Myocyte (in vitro differentiated cells): ENCODE measurements around the gene PSMG4. TPM values are rescaled to one million over a fixed set of nuclear protein-coding genes. Genes with fewer than 3 reads are reported as not detected.

Source experiments
- DNase-seq: peaks from one replicate; pipeline ENCODE4 v3.0.0-alpha.2; 2012; ENCODE audit warnings: low read depth
- total RNA-seq: library from RNA; depleted of rRNA; stranded (reverse); fragments of >200 nt; gene quantifications from 2 replicates; pipeline ENCODE4 v1.2.3, GENCODE V29; 2014

Gene PSMG4
- total RNA-seq, 1 donor from 2014 or later: 16.8 TPM

- peak; percentile 45 for DNase-seq
Observed at GRCh38 chr6:3250231-3250675, 8.5 kb upstream of the PSMG4 start.

- peak; percentile 87 for DNase-seq
Observed at GRCh38 chr6:3251462-3252314, 7.1 kb upstream of the PSMG4 start.

GRCh38 chr6:3252369-3252768 is 6.4 kb upstream of the PSMG4 start:
- no peak for DNase-seq

DNA sequence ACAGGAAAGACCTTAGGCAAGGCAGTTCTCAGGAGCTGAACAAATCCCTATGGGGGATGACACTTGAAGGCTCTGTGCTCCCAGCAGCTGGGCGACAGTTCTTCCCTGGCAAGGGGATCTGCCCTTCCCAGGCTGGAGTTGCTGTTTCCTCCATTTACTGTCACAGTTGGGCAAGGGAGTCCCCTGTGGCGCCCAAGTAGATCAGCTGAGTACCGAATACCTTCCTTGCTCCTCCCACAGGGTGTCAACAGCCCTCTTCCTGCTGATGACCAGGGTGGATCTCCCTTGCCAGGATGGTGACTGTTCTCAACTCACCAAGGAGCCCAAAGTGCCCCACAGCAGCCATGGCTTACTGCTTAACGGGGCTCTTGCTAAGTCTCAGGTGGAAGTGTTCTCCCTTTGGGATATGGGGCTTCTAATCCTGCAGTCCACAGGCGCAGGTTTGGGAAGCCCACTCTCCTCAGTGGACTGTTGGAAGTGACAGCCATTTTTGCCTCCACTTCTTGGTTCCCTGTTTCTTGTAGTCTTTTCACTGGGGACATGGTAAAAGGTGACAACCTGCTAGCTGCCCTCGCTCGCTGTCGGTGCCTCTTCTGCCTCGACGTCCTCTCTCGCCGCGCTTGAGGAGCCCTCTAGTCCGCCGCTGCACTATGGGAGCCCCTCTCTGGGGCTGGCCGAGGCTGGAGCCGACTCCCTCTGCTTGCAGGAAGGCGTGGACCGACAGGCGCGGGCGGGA is 5.7 kb upstream of the PSMG4 start:
- DNase-seq: no peak

GRCh38 chr6:3253597-3253961 is 5.2 kb upstream of the PSMG4 start:
- DNase-seq: no peak

GRCh38 chr6:3258201-3258600 is 546 bp upstream of the PSMG4 start:
- no peak for DNase-seq

- peak; percentile 56 for DNase-seq
Observed at GRCh38 chr6:3259491-3259958, 778 bp downstream of the PSMG4 start.

DNA sequence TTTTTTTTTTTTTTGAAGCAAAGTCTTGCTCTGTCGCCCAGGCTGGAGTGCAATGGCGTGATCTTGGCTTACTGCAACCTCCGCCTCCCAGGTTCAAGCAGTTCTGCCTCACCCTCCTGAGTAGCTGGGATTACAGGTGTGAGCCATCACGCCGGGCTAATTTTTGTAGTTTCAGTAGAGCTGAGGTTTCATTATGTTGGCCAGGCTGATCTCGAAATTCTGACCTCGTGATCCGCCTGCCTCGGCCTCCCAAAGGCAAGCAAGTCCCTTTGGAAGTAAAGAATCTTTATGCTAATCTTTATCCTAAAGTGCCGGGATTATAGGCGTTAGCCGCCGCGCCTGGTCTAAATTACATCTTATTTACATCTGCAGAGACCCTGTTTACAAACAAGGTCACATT is 1.5 kb downstream of the PSMG4 start:
- DNase-seq: no peak

DNA sequence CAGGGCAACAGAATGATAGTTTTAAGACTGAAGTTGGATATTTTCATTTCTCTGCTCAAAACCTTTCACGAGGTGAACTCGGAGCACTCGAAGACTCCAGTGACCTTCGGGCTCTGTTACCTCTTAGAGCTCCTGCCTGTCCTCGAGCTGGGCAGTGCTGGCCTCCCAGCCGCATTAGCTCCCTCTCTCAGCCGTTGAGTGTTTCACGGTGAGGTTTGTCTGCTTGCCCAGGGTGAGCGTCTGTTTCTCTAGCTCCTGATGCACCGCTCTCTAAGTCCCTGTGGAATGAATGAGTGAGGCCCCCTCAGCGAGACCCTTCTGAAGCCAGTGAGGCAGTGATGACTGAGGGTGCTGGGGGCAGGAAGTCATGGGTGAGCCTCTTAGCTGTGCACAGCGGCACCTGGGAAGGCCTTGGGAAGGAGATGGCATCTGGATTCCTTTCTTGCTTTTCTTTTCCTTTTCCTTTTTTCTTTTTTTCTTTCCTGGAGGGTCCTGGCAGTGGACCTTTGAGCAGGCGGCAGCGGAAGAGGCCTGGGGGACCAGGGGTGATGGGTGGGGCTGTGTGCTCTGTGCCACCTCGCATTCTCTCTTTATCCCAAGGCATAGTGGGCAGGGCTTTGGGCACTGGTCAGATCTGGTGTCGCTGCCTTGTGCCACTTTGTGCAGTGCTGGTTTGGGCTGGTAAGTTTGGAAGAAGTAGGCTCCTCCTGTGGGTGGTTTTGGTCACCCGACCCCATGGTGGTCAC is 2.2 kb downstream of the PSMG4 start:
- peak; percentile 68 for DNase-seq

DNA sequence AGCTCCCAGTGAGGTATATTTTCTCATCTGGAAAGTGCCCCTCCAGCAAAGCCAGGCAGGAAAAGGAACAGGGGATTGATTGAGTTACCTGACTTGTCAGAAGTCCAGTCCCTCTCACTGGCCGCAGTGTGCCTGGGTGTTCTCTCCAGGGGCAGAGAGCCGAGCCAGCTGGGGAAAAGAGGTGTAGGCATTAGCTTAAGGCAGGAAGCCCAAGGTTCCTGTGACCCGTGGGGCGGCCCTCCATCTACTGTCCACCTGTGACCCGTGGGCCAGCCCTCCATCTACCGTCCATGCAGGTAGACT is 2.7 kb downstream of the PSMG4 start:
- DNase-seq: no peak

- DNase-seq: no peak
Observed at GRCh38 chr6:3261921-3262320, 3.2 kb downstream of the PSMG4 start.

DNA sequence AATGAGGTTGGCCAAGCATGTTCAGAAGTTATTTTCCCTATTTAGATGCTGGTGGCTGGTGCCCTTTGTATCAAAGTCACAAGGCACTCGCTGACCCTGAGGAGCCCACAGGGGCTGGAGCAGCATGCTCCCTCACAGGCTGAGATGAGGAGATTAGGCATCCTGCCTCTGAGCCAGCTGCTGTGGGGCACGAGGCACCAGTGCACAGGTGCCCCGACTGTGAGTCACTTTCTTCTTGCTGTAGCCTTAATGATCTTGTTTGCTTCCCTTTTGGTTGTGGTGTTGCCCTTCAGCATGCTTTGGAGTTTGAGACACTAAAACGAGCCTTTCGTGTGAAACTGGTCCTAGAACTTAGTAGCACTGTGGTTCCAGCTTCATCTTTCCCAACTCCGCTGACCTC is 4.3 kb downstream of the PSMG4 start:
- peak; percentile 93 for DNase-seq

DNA sequence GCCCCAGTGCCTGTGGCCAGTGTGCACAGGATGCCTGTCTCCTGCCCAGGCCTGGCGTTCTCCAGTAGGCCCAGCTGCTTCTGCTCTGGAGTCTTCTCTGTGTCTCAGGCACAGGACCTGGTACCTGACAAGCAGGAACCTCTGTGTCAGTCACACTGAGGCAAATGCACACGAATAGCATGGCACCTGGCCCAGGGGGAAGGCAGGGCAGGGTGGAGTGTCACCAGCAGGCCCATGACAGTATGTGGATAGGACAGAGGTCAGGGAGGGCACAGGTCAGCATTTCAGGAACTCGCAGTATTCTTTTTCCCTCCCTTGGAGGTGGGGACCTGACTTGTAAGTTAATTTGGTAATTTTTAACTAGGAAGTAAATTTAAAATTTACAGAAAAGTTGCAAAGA is 5.6 kb downstream of the PSMG4 start:
- DNase-seq: no peak

GRCh38 chr6:3265671-3266070 is 6.9 kb downstream of the PSMG4 start:
- DNase-seq: no peak

- DNase-seq: no peak
Observed at GRCh38 chr6:3266170-3266569, 7.4 kb downstream of the PSMG4 start.

GRCh38 chr6:3267162-3267561 is 8.4 kb downstream of the PSMG4 start:
- DNase-seq: peak; percentile 66

DNA sequence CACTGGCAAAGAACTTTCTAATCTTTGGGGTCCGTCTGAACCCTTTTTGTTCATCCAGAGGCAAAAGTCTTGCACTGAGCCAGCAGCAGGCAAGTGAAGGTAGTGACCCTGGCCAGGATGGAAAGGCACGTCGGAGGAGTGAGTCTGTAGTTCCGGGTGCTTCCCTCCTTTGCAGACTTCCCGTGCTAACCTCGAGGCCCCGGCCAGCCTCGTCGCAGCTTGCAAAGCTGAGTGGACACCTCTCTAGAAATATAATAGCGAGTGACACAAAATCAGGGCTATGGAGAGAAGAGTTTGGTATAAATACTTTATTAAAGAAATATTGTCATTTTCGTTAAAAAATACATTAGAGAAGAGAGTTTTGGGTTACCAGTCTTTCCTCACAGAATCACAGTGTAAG is 9.9 kb downstream of the PSMG4 start:
- no peak for DNase-seq

DNA sequence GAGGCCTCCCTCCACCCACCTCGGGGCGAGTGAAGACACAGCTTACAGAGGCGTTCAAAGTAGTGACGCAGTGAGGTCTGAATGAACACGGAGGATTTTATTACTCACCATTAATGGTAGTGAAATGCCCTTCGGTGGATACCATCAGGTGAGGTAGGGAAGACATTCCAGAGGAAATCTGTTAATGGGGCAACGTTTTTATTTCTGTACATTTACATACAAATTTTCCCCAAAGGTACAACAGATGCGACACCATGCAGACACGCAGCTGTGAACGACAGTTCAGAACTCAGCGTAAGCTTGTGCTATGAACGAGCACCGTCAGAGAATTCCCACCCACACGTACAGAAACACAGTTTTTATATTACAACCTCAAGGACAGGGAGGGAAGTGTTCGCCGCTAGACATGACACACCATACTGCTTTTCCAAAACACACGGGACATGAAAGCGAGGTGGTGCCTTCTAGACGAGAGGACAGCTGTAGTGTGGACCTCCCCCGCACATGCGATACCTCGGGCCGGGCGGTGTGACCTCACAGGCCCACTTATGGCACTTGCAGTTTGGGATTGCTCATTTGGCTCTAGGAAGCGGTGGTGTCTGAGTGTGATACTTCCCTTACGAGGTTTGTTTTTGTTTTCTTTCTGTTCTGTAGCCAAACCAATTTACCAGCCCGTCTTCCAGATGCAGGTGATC is 10.7 kb downstream of the PSMG4 start:
- DNase-seq: no peak

DNA sequence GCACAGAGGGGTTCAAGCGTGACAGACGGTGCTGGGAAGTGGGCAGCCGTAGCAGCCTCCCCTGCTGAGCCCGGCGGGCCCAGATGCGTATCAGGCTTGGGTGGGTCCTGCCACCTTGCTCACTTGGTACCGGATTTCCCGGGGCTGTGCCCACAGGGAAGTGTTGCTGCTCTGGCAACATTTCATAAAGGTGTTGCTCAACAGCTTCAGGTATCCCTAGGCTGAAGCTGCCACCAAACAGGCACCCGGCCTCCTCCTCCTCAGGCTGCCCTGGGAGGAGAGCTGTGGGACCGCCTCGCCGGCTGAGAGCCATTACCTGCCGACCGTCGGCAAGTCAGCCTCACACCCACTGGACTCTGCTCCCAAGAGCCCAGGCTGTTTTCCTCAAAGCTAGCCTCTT is 11.5 kb downstream of the PSMG4 start:
- no peak for DNase-seq

GRCh38 chr6:3271756-3272155 is 13.0 kb downstream of the PSMG4 start:
- DNase-seq: no peak

DNA sequence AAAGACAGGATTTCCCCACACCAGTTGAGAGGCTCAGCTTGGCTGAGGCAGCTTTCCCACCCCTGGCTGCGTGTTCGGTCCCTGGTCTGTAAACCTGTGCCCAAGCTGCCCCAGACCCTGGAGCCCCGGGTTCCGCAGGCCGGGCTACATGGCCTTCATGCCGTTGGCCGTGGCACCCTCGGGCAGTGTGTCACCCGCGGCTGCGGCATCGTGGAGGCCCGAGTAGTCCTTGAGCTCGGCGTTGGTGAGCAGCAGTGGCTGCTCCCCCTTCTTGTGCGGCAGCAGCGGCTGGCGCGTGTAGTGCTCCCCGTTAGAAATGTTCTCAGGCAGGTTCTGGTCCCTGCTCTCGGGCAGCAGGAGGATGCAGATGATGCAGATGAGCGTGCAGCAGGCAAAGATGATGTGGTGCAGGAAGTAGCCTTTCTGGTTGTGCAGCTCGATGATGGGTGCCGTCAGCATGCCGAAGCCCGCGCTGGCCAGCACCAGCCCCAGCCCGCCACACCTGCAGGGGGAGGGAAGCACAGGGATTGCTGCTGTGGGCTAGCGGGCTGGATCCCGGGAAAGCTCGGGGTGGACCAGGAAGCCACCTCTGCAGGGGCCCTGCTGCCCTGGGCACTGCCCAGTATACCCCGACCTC is 14.3 kb downstream of the PSMG4 start:
- no peak for DNase-seq
